ENCODE measurements around the gene RNF13. TPM values are rescaled to one million over a fixed set of nuclear protein-coding genes. Genes with fewer than 3 reads are reported as not detected.

The RNF13 gene
- total RNA-seq (10 to 100 TPM; 28.9 to 51.9 (median 37.2) TPM), polyA plus RNA-seq (10 to 100 TPM; 18.1 to 35.4 TPM)

GRCh38 chr3:149812606-149813366 is at the start of gene RNF13:
Gene RNF13 (plus strand): TSS chr3:149813215. CDS start chr3:149846027, 32,812 bp downstream.
- no peak for FAIRE-seq
- intact Hi-C loops (cut with DNase I) = no loop called here
- Histone ChIP-seq H3K4me1 (peaks cover 14 to 27% (median 25%) of the 10 kb centered on the region in 3 donors), H3K36me3 (no peaks in the 10 kb centered on the region), H3K27me3 (no peaks in the 10 kb centered on the region), H3K27ac (peak within 1 kb of the TSS; percentile 96 to 99 (median 98)), H3K9me3 (no peaks in the 10 kb centered on the region), H3K4me3 (peak within 1 kb of the TSS; percentile 38 to 74 (median 61))
- peak; percentile 92 to 97 (median 94) for DNase-seq
- no peak for TF ChIP-seq CTCF (IDR thresholded peaks at IDR 0.05)
- 0% methylated on average over 53 to 56 of the region's 56 CpGs for WGBS, 2 donors
- ATAC-seq = peak; percentile 94 to 97 (median 96)

- TF ChIP-seq CTCF (IDR thresholded peaks at IDR 0.05) = no peak
- Histone ChIP-seq H3K27me3 (no peaks in the 10 kb centered on the region), H3K27ac (no peak overlapping the region), H3K4me1 (no peaks in the 10 kb centered on the region), H3K4me3 (no peak overlapping the region), H3K36me3 (no peaks in the 10 kb centered on the region), H3K9me3 (no peaks in the 10 kb centered on the region)
- DNase-seq (no peak), FAIRE-seq (no peak), ATAC-seq (no peak)
- intact Hi-C loops (cut with DNase I) = no loop called here
- WGBS, 2 donors = 51 to 62% methylated on average over 3 of the region's 3 CpGs
Measured at GRCh38 chr3:149763565-149764195, 49.3 kb upstream of the RNF13 start.

- 78 to 80% methylated on average over 1 of the region's 1 CpG for WGBS, 2 donors
- intact Hi-C loops (cut with DNase I) = no loop called here
- H3K27ac ChIP-seq = no peak overlapping the region
- FAIRE-seq (no peak), DNase-seq (no peak), ATAC-seq (no peak)
- no peak overlapping the region for H3K4me3 ChIP-seq
- no peaks in the 10 kb centered on the region for H3K4me1 ChIP-seq
- TF ChIP-seq CTCF (IDR thresholded peaks at IDR 0.05) = no peak
- no peaks in the 10 kb centered on the region for H3K36me3 ChIP-seq
- no peaks in the 10 kb centered on the region for H3K9me3 ChIP-seq
- H3K27me3 ChIP-seq = no peaks in the 10 kb centered on the region
Measured at GRCh38 chr3:149764302-149764701, 48.7 kb upstream of the RNF13 start.

GRCh38 chr3:149765762-149766334 is 47.2 kb upstream of the RNF13 start:
- DNase-seq (no peak), ATAC-seq (peak in 3 of 4 donors; percentile 62 to 66 (median 63)), FAIRE-seq (no peak)
- Histone ChIP-seq H3K27me3 (no peaks in the 10 kb centered on the region), H3K27ac (no peak overlapping the region), H3K36me3 (no peaks in the 10 kb centered on the region), H3K4me3 (no peak overlapping the region), H3K9me3 (no peaks in the 10 kb centered on the region), H3K4me1 (no peaks in the 10 kb centered on the region)
- peak in 2 of 4 donors; percentile 18 to 34 for TF ChIP-seq CTCF (IDR thresholded peaks at IDR 0.05)
- intact Hi-C loops (cut with DNase I) = no loop called here
- 14 to 25% methylated on average over 2 of the region's 2 CpGs for WGBS, 2 donors

Measured in pancreas (tissue), 10 donors.